NOMO-1 treated with DMSO at 0.1 percent for 48 hours (cell line): ENCODE data around the gene LONRF2.

Experiments used
- DNase-seq: peaks from one replicate; lab custom pipeline; 2025; ENCODE audit not compliant: unreplicated experiment; lab: John Stamatoyannopoulos, UW

LONRF2 gene

GRCh38 chr2:100276716-100277115, 45.6 kb downstream of the LONRF2 start:
- no peak for DNase-seq

GRCh38 chr2:100275200-100275589, 47.1 kb downstream of the LONRF2 start:
- no peak for DNase-seq

GRCh38 chr2:100274566-100275199, 47.6 kb downstream of the LONRF2 start:
- DNase-seq = no peak

- no peak for DNase-seq
These were observed 48.2 kb downstream of the LONRF2 start for GRCh38 chr2:100274076-100274475.

- no peak for DNase-seq
These were observed 48.9 kb downstream of the LONRF2 start for GRCh38 chr2:100273387-100273786.

GRCh38 chr2:100272841-100273329, 49.4 kb downstream of the LONRF2 start:
- DNase-seq = no peak

GRCh38 chr2:100271210-100271609, 51.1 kb downstream of the LONRF2 start:
- no peak for DNase-seq

- no peak for DNase-seq
These were observed 51.7 kb downstream of the LONRF2 start for GRCh38 chr2:100270381-100271146.

GRCh38 chr2:100269889-100270288, 52.4 kb downstream of the LONRF2 start:
- no peak for DNase-seq

- DNase-seq = no peak
These were observed 53.3 kb downstream of the LONRF2 start for GRCh38 chr2:100268986-100269385.

- DNase-seq = no peak
These were observed 54.5 kb downstream of the LONRF2 start for GRCh38 chr2:100267751-100268150.

- DNase-seq = no peak
These were observed 56.2 kb downstream of the LONRF2 start for GRCh38 chr2:100266126-100266525.

GRCh38 chr2:100265226-100265625, 57.1 kb downstream of the LONRF2 start:
- no peak for DNase-seq

- DNase-seq = no peak
These were observed 57.6 kb downstream of the LONRF2 start for GRCh38 chr2:100264651-100265050.

GRCh38 chr2:100264121-100264520, 58.2 kb downstream of the LONRF2 start:
- DNase-seq = no peak

GRCh38 chr2:100262555-100263320, 59.6 kb downstream of the LONRF2 start:
- peak; percentile 40 for DNase-seq

GRCh38 chr2:100262046-100262445, 60.3 kb downstream of the LONRF2 start:
- DNase-seq = no peak

- DNase-seq = peak; percentile 59
These were observed 61.3 kb downstream of the LONRF2 start for GRCh38 chr2:100260712-100261620.

GRCh38 chr2:100259106-100259505, 63.2 kb downstream of the LONRF2 start:
- DNase-seq = no peak

- no peak for DNase-seq
These were observed 64.4 kb downstream of the LONRF2 start for GRCh38 chr2:100257939-100258338.

GRCh38 chr2:100256849-100257248, 65.5 kb downstream of the LONRF2 start:
- DNase-seq = no peak
